HG03025 (cell line): ENCODE data around the gene KARS1.

Source experiments
- ATAC-seq: cut with Tn5 transposase; IDR thresholded peaks from one replicate; pipeline ENCODE4 v1.9.1; 2021; ENCODE audit warnings: mild to moderate bottlenecking, moderate library complexity; ENCODE audit not compliant: unreplicated experiment, low FRiP score

The KARS1 gene

GRCh38 chr16:75588716-75589115 lies 58.7 kb downstream of the KARS1 start:
- ATAC-seq = no peak

- peak; percentile 62 for ATAC-seq
Measured at GRCh38 chr16:75584108-75584507, 63.4 kb downstream of the KARS1 start.

GRCh38 chr16:75579281-75579834 lies 68.1 kb downstream of the KARS1 start:
- ATAC-seq = no peak

- ATAC-seq = no peak
Measured at GRCh38 chr16:75578725-75579124, 68.7 kb downstream of the KARS1 start.

- no peak for ATAC-seq
Measured at GRCh38 chr16:75578212-75578611, 69.3 kb downstream of the KARS1 start.
